D721Med (cell line): ENCODE results near the gene PLTP.

Experiments
- DNase-seq: peaks from one replicate; pipeline ENCODE4 v3.0.0; 2011; ENCODE audit warnings: low spot score; ENCODE audit not compliant: insufficient read length
- FAIRE-seq: peaks from 2 replicates; lab custom pipeline; 2011; peaks lifted over from hg19 to GRCh38; lab: Jason Lieb, UNC
- TF ChIP-seq, protein P1 (sequence below): IDR thresholded peaks from 2 replicates; pipeline ENCODE4 v1.5.1; 2012; ENCODE audit warnings: mild to moderate bottlenecking, control low read depth; ENCODE audit not compliant: insufficient read depth; ENCODE audit errors: missing control alignments

PLTP gene

DNA sequence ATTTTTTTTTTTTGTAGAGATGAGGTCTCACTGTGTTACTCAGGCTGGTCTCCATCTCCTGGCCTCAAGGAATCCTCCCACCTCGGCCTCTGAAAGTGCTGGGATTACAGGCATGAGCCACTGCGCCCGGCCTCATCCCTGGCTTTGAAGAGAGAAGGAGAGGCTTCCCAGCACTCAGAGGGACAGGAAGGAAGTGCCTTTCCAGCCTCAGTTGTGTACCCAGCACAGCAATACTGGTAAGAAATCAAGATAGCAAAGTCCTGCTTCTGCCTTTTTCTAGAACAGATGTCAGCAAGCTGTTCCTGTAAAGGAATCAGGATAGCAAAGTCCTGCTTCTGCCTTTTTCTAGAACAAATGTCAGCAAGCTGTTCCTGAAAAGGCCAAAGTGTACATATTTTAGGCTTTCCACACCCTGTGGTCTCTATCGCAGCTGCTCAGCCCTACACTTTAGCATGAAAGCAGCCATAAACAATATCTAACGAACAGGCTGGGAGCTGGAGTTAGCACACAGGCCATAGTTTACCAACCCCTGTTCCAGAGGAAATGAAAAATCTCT, 6.3 kb upstream of the PLTP start:
- no peak for FAIRE-seq
- DNase-seq: no peak
- TF ChIP-seq, protein P1, sequence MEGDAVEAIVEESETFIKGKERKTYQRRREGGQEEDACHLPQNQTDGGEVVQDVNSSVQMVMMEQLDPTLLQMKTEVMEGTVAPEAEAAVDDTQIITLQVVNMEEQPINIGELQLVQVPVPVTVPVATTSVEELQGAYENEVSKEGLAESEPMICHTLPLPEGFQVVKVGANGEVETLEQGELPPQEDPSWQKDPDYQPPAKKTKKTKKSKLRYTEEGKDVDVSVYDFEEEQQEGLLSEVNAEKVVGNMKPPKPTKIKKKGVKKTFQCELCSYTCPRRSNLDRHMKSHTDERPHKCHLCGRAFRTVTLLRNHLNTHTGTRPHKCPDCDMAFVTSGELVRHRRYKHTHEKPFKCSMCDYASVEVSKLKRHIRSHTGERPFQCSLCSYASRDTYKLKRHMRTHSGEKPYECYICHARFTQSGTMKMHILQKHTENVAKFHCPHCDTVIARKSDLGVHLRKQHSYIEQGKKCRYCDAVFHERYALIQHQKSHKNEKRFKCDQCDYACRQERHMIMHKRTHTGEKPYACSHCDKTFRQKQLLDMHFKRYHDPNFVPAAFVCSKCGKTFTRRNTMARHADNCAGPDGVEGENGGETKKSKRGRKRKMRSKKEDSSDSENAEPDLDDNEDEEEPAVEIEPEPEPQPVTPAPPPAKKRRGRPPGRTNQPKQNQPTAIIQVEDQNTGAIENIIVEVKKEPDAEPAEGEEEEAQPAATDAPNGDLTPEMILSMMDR: no peak

DNA sequence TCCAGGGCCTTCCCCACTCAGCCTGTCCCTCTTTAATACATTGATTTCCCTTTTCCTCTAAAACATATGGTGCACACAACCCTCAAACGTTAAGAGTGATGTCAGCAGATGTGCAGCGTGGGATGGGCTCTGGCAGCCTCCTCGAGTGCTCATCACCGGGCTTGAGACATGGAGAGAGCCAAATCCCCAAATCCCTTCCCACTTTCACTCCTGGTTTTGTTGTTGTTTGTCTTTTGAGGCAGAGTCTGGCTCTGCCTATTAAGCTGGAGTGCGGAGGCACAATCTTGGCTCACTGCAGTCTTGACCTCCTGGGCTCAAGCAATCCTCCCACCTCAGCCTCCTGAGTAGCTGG, 5.8 kb upstream of the PLTP start:
- TF ChIP-seq, protein P1: no peak
- DNase-seq: no peak
- no peak for FAIRE-seq

DNA sequence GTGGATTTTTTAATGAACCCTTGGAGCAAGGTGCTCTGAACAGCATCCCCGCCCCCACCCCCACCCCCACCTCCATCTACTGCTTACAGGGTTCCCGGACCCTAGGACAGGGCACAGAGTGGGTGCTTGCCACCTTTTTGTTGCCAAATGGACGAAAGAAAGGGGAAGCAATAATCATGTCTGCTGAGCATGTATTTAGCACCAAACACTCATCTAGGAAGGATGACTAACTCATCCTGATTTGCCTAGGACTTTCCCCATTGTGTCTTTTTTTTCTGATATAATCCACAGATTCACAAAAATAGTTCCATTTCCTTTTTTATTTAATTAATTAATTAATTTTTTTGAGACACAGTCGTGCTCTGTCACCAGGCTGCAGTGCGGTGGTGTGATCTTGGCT, 1.2 kb upstream of the PLTP start:
- FAIRE-seq (no peak), DNase-seq (no peak)

DNA sequence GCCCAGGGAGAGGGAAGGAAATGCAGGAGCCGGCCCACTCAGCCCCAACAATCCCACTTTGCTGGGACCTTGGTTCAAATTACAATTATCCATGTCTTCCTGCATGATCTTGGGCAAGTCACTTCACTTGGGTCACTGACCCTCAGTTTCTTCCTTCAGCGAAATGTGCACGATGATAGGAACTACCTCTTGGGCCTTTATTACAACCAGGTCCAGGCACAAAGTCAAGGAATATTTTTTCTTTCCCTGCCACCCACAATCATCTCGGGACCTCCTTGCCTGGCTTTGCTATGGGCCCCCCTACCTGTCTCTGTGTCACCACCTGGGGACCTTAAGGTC, 358 bp upstream of the PLTP start:
- TF ChIP-seq, protein P1: no peak
- FAIRE-seq (no peak), DNase-seq (no peak)

More for the DNA sequence above, 1.2 kb upstream of the PLTP start:
- TF ChIP-seq, protein P1: no peak

DNA sequence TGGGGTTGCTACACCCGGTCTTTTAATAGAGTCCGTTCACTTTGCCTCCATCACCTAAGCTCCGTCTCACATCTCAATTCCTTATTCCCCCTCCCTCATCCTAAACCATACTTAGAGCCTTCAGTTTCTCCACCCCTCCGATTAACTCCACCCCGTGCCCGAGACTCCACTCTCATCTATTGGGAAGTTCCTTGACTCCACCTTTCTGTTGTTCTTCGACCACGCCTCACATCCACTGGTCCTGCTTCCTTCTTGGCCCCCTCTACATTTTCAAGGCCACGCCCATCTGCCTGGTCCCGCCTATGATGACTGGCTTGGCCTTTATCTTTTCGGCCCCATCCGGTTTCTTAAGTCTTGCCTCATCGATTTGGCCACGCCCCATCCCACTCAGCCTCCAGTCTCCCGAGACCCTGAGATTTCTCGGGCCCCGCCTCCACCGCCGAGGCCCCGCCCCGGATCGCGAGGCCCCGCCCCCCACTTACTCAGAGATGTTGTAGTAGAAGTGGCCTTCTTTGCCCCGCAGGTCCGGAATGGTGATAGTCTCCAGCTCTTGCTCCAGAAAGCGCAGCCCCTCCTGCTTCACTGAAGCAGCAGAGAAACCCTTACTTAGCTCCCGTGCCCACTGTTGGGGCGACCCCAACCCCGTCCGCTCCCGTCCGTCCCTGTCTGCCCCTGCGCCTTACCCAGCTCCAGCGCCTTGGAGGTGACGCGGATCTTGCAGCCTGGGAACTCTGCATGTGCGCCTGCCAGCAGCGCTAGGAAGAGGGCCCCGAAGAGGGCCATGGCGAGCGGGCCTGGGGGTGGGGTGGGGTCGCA, 1.1 kb downstream of the PLTP start:
- no peak for DNase-seq
- FAIRE-seq: no peak
- TF ChIP-seq, protein P1: no peak

DNA sequence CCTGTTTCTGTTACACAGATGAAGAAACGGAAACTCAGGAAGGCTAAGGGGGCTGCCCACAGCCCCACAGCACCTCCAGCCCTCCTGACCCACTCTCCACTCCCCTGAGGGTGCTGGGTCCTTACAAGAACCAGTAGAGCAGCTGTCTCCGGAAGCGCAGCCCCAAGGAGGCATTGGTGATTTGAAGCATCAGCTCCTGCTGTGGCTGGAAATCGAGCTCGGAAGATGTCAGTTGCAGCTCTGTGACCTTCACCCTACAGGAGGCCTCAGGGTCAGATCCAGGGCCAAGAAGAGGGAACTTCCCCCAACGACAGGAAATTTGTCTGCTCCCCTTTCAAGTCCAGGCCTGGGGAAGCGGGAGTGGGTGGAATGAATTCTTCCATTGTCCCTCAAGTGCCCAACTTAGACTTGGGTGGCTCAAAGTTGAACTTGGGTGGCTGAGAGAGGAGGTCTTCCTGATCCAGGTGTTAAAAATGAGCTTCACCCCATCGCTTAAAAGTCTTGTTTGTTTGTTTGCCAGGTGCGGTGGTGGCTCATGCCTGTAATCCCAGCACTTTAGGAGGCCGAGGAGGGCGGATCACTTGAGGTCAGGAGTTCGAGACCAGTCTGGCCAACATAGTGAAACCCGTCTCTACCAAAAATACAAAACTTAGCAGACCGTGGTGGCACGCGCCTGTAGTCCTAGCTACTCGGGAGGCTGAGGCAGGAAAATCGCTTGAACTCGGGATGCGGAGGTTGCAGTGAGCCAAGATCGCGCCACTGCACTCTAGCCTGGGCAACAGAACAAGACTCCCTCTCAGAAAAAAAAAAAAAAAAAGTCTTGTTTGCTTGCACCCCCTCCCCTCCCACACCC, 1.9 kb downstream of the PLTP start:
- FAIRE-seq (no peak), DNase-seq (no peak)
- TF ChIP-seq, protein P1: no peak
